ENCODE data around the gene SEPTIN10.
"Not testable (repeated sequence)": the region's sequence is repeated elsewhere in the genome, so short reads cannot be mapped to it uniquely, and the experiment has no call there.

SEPTIN10 gene

GRCh38 chr2:109633284-109633961 is 19.7 kb upstream of the SEPTIN10 start:
- no peak for DNase-seq (ENCODE audit: low read depth in 3 of 3)

GRCh38 chr2:109632158-109632789 is 18.5 kb upstream of the SEPTIN10 start:
- DNase-seq (ENCODE audit: low read depth in 3 of 3), result no peak

GRCh38 chr2:109631741-109632140 is 18.0 kb upstream of the SEPTIN10 start:
- no peak for DNase-seq (ENCODE audit: low read depth in 3 of 3)

GRCh38 chr2:109630441-109631430 is 17.0 kb upstream of the SEPTIN10 start:
- DNase-seq (ENCODE audit: low read depth in 3 of 3), result no peak

- no peak for DNase-seq (ENCODE audit: low read depth in 3 of 3)
These were observed 16.1 kb upstream of the SEPTIN10 start for GRCh38 chr2:109629867-109630266.

- not testable (repeated sequence) for DNase-seq (ENCODE audit: low read depth in 3 of 3)
These were observed 14.6 kb upstream of the SEPTIN10 start for GRCh38 chr2:109628321-109628720.

GRCh38 chr2:109624339-109624738 is 10.6 kb upstream of the SEPTIN10 start:
- DNase-seq (ENCODE audit: low read depth in 3 of 3), result no peak

GRCh38 chr2:109623923-109624322 is 10.2 kb upstream of the SEPTIN10 start:
- DNase-seq (ENCODE audit: low read depth in 3 of 3), result no peak

- DNase-seq (ENCODE audit: low read depth in 3 of 3), result no peak
These were observed 9.5 kb upstream of the SEPTIN10 start for GRCh38 chr2:109623297-109623696.

GRCh38 chr2:109619032-109619615 is 5.4 kb upstream of the SEPTIN10 start:
- DNase-seq (ENCODE audit: low read depth in 3 of 3), result no peak

- no peak for DNase-seq (ENCODE audit: low read depth in 3 of 3)
These were observed 2.4 kb upstream of the SEPTIN10 start for GRCh38 chr2:109616184-109616583.

- DNase-seq (ENCODE audit: low read depth in 3 of 3), result no peak
These were observed 1.9 kb upstream of the SEPTIN10 start for GRCh38 chr2:109615637-109616144.

- DNase-seq (ENCODE audit: low read depth in 3 of 3), result no peak
These were observed 1.2 kb upstream of the SEPTIN10 start for GRCh38 chr2:109614715-109615636.

- no peak for DNase-seq (ENCODE audit: low read depth in 3 of 3)
These were observed 465 bp downstream of the SEPTIN10 start for GRCh38 chr2:109613081-109613921.

GRCh38 chr2:109611467-109612095 is 2.2 kb downstream of the SEPTIN10 start:
- no peak for DNase-seq (ENCODE audit: low read depth in 3 of 3)

- DNase-seq (ENCODE audit: low read depth in 3 of 3), result no peak
These were observed 4.3 kb downstream of the SEPTIN10 start for GRCh38 chr2:109609352-109610024.

GRCh38 chr2:109607766-109608165 is 6.0 kb downstream of the SEPTIN10 start:
- DNase-seq (ENCODE audit: low read depth in 3 of 3), result no peak

- no peak for DNase-seq (ENCODE audit: low read depth in 3 of 3)
These were observed 9.2 kb downstream of the SEPTIN10 start for GRCh38 chr2:109604597-109604996.

All from stimulated activated CD4-positive, alpha-beta T cell treated with anti-CD3 and anti-CD28 coated beads, TNF-alpha, amount 100 ng/mL, for 24 hours (primary cell).